CD4-positive, CD25-positive, alpha-beta regulatory T cell (primary cell): Measurements from ENCODE around the gene RBM48. TPM values are rescaled to one million over a fixed set of nuclear protein-coding genes. Genes with fewer than 3 reads are reported as not detected.

Experiments used
- ATAC-seq, 2 donors: fragments of 150-1000 bp; cut with Tn5 transposase; one replicate each; pipeline ENCODE4 v1.10.0; 2021; ENCODE audit warnings: low read depth in 2 of 2, moderate number of reproducible peaks in 2 of 2, moderate library complexity in 1 of 2
- DNase-seq, 3 donors: peaks; one replicate each; pipeline versions ENCODE4 v3.0.0 to v3.0.0-alpha.2; 2012 to 2022; ENCODE audit warnings: mixed read lengths in 1 of 3
- H3K27ac ChIP-seq: one replicate; pipeline ENCODE4 v1.7.0; 2013; ENCODE audit warnings: mild to moderate bottlenecking, low read length; ENCODE audit not compliant: insufficient read depth, poor library complexity, severe bottlenecking
- H3K27me3 ChIP-seq: one replicate; pipeline ENCODE4 v1.7.0; 2013; ENCODE audit warnings: low read length; ENCODE audit not compliant: control insufficient read depth, insufficient read depth
- H3K36me3 ChIP-seq: one replicate; pipeline ENCODE4 v1.7.0; 2013; ENCODE audit warnings: mild to moderate bottlenecking, low read length, moderate library complexity; ENCODE audit not compliant: control insufficient read depth, insufficient read depth
- H3K4me1 ChIP-seq: 2 replicates; pipeline ENCODE4 v1.7.0; 2013; ENCODE audit warnings: mild to moderate bottlenecking, low read length; ENCODE audit not compliant: insufficient read depth, control insufficient read depth, poor library complexity, severe bottlenecking
- H3K4me3 ChIP-seq: one replicate; pipeline ENCODE4 v1.7.0; 2013; ENCODE audit warnings: low read depth, mild to moderate bottlenecking, low read length, moderate library complexity
- H3K9me3 ChIP-seq, 2 experiments: 1 replicate in 1 of 2; 2 replicates in 1 of 2; pipeline ENCODE4 v1.7.0; 2013; ENCODE audit warnings: low read length in 2 of 2, mild to moderate bottlenecking in 1 of 2, moderate library complexity in 1 of 2; ENCODE audit not compliant: control insufficient read depth in 2 of 2
- H3K27ac Mint-ChIP-seq, 3 donors: one replicate each; pipeline ENCODE4 v1.8.0; 2020 to 2022; ENCODE audit warnings: mild to moderate bottlenecking in 3 of 3, mixed read lengths in 3 of 3, moderate library complexity in 2 of 3
- H3K27me3 Mint-ChIP-seq: one replicate; pipeline ENCODE4 v1.8.0; 2022; ENCODE audit warnings: mild to moderate bottlenecking, mixed read lengths
- H3K36me3 Mint-ChIP-seq: one replicate; pipeline ENCODE4 v1.8.0; 2020; ENCODE audit warnings: mixed read lengths
- H3K4me1 Mint-ChIP-seq, 4 donors: one replicate each; pipeline ENCODE4 v1.8.0; 2020 to 2022; ENCODE audit warnings: mixed read lengths in 4 of 4, mild to moderate bottlenecking in 1 of 4
- H3K4me3 Mint-ChIP-seq, 4 donors: one replicate each; pipeline ENCODE4 v1.8.0; 2020 to 2022; ENCODE audit warnings: mild to moderate bottlenecking in 4 of 4, mixed read lengths in 4 of 4, moderate library complexity in 3 of 4
- H3K9me3 Mint-ChIP-seq, 7 donors: one replicate each; pipeline ENCODE4 v1.8.0; 2020 to 2022; ENCODE audit warnings: mixed read lengths in 7 of 7, mild to moderate bottlenecking in 3 of 7, moderate library complexity in 2 of 7
- polyA plus RNA-seq, 4 donors: library from polyadenylated mRNA; unstranded; fragments of 300-500 nt; fragmentation: Illumina TruSeq; gene quantifications; one replicate each; pipeline ENCODE4 v1.2.3, GENCODE V29; 2021
- total RNA-seq: library from RNA; stranded (reverse); gene quantifications from one replicate; pipeline ENCODE4 v1.2.3, GENCODE V29; 2022

Gene RBM48
- total and polyA plus RNA-seq, 5 donors from 2014 or later, result 30.0 to 51.6 (median 33.7) TPM

- H3K9me3 ChIP-seq, result no peaks in the 10 kb centered on the region
- Mint-ChIP-seq H3K9me3 (no peaks in the 10 kb centered on the region), H3K27me3 (no peaks in the 10 kb centered on the region), H3K27ac (no peak overlapping the region), H3K4me3 (no peak overlapping the region), H3K36me3 (peaks cover 26% of the 10 kb centered on the region), H3K4me1 (peaks cover 0 to 2% (median under 1%) of the 10 kb centered on the region in 4 donors)
- no peak overlapping the region for H3K27ac ChIP-seq
- no peak for DNase-seq
- H3K4me3 ChIP-seq, result no peak overlapping the region
- no peaks in the 10 kb centered on the region for H3K27me3 ChIP-seq
- no peaks in the 10 kb centered on the region for H3K4me1 ChIP-seq
- peaks cover 62% of the 10 kb centered on the region for H3K36me3 ChIP-seq
- ATAC-seq, result no peak
These were observed 40.5 kb downstream of the RBM48 start for GRCh38 chr7:92569137-92569536.

DNA sequence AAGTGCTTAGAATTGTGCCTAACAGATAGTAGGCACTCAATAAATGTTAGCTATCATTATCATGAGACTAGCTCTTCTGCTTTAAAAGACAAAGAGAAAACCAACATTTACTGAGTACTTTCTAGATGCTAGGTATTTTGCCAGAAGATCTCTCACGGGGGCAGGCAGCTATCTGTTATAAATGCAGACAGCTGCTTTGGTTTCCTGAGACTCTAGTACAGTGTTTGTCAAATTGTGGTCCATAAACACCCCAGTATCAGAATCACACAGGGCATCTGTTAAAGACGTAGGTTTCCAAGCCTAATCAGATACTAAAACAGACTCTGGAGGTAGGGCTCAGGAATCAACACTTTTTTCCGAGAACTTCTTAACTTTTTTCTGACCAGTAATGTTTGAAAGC is 47.7 kb downstream of the RBM48 start:
- peaks cover 5 to 17% (median 10%) of the 10 kb centered on the region in 4 donors for H3K4me1 Mint-ChIP-seq
- Histone ChIP-seq H3K27ac (no peak overlapping the region), H3K36me3 (peaks cover 66% of the 10 kb centered on the region), H3K4me3 (no peak overlapping the region), H3K9me3 (no peaks in the 10 kb centered on the region), H3K27me3 (no peaks in the 10 kb centered on the region), H3K4me1 (no peaks in the 10 kb centered on the region)
- no peaks in the 10 kb centered on the region for H3K27me3 Mint-ChIP-seq
- DNase-seq (no peak), ATAC-seq (no peak)
- no peaks in the 10 kb centered on the region for H3K9me3 Mint-ChIP-seq
- no peak overlapping the region for H3K27ac Mint-ChIP-seq
- H3K36me3 Mint-ChIP-seq, result peaks cover 42% of the 10 kb centered on the region
- H3K4me3 Mint-ChIP-seq, result no peak overlapping the region

DNA sequence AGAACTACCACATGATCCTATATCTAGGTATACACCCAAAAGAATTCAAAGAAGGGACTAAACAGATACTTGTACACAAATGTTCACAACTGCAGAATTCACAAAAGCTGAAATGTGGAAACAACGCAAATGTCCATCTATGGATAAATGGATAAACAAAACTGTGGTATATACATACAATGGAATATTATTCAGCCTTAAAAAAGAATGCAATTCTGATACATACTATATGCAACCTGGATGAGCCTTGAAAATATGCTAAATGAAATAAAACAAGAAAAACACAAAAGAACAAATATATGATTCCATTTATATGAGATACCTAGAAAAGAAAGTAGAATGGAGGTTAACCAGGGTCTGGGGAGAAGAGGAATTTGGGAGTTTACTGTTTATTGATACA is 54.4 kb downstream of the RBM48 start:
- peaks cover 37% of the 10 kb centered on the region for H3K36me3 Mint-ChIP-seq
- ATAC-seq (no peak), DNase-seq (no peak)
- H3K4me1 ChIP-seq, result peaks cover 20% of the 10 kb centered on the region
- peak overlapping the region in 1 of 4 donors; percentile 3 for H3K4me3 Mint-ChIP-seq
- H3K4me1 Mint-ChIP-seq, result peaks cover 39 to 62% (median 50%) of the 10 kb centered on the region in 4 donors
- peaks cover 0 to 8% (median 0%) of the 10 kb centered on the region in 7 donors for H3K9me3 Mint-ChIP-seq
- no peaks in the 10 kb centered on the region for H3K27me3 Mint-ChIP-seq
- no peak overlapping the region for H3K27ac Mint-ChIP-seq
- peaks cover 29% of the 10 kb centered on the region for H3K36me3 ChIP-seq
- no peak overlapping the region for H3K27ac ChIP-seq
- no peaks in the 10 kb centered on the region for H3K27me3 ChIP-seq
- no peaks in the 10 kb centered on the region for H3K9me3 ChIP-seq
- H3K4me3 ChIP-seq, result no peak overlapping the region

DNA sequence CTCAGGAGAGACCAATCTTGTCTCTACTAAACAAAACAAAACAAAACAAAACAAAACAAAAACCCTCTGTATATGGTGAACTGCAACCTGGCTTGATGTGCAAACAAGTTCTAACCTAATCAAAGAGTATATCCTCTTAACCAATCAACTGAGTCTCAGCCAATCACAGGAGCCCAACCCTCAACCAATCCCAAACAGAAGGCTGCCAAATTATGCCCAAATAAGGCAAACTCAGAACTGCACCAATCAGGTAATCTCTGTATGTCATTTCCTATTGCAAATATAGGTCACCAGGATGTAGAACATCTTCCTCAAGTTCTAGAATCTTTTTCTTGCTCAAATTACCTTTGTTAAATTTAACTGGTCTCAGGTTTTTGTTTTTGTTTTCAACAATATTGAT is 56.4 kb downstream of the RBM48 start:
- peaks cover 38% of the 10 kb centered on the region for H3K4me1 ChIP-seq
- DNase-seq (peak in 2 of 3 donors; percentile 22 to 33), ATAC-seq (no peak)
- H3K27ac ChIP-seq, result peak overlapping the region; percentile 24
- H3K36me3 ChIP-seq, result peaks cover 13% of the 10 kb centered on the region
- peak overlapping the region; percentile 7 to 43 (median 26) for H3K4me3 Mint-ChIP-seq
- peak overlapping the region; percentile 42 for H3K4me3 ChIP-seq
- peak overlapping the region in 2 of 3 donors; percentile 37 to 60 for H3K27ac Mint-ChIP-seq
- peaks cover 46 to 73% (median 61%) of the 10 kb centered on the region in 4 donors for H3K4me1 Mint-ChIP-seq
- peaks cover 19% of the 10 kb centered on the region for H3K36me3 Mint-ChIP-seq
- peaks cover 0 to 8% (median 0%) of the 10 kb centered on the region in 7 donors for H3K9me3 Mint-ChIP-seq
- no peaks in the 10 kb centered on the region for H3K9me3 ChIP-seq
- peaks cover 4% of the 10 kb centered on the region for H3K27me3 Mint-ChIP-seq
- H3K27me3 ChIP-seq, result no peaks in the 10 kb centered on the region

- Mint-ChIP-seq H3K4me3 (peak overlapping the region; percentile 10 to 86 (median 57)), H3K9me3 (peaks cover 0 to 8% (median 0%) of the 10 kb centered on the region in 7 donors), H3K27ac (peak overlapping the region in 1 of 3 donors; percentile 44), H3K4me1 (peaks cover 47 to 77% (median 57%) of the 10 kb centered on the region in 4 donors), H3K36me3 (peaks cover 12% of the 10 kb centered on the region), H3K27me3 (peaks cover 16% of the 10 kb centered on the region)
- Histone ChIP-seq H3K9me3 (no peaks in the 10 kb centered on the region), H3K4me3 (no peak overlapping the region), H3K4me1 (peaks cover 43% of the 10 kb centered on the region), H3K27ac (no peak overlapping the region), H3K36me3 (peaks cover 2% of the 10 kb centered on the region), H3K27me3 (no peaks in the 10 kb centered on the region)
- DNase-seq, result no peak
- no peak for ATAC-seq
These were observed 57.8 kb downstream of the RBM48 start for GRCh38 chr7:92586403-92586802.

- Histone ChIP-seq H3K4me3 (peak overlapping the region; percentile 13), H3K4me1 (peaks cover 43% of the 10 kb centered on the region), H3K36me3 (peaks cover 2% of the 10 kb centered on the region), H3K27me3 (no peaks in the 10 kb centered on the region), H3K9me3 (no peaks in the 10 kb centered on the region), H3K27ac (no peak overlapping the region)
- Mint-ChIP-seq H3K36me3 (peaks cover 12% of the 10 kb centered on the region), H3K9me3 (peaks cover 0 to 8% (median 0%) of the 10 kb centered on the region in 7 donors), H3K4me3 (peak overlapping the region; percentile 34 to 86 (median 68)), H3K4me1 (peaks cover 47 to 77% (median 59%) of the 10 kb centered on the region in 4 donors), H3K27me3 (peaks cover 21% of the 10 kb centered on the region), H3K27ac (peak overlapping the region in 2 of 3 donors; percentile 66 to 84)
- no peak for DNase-seq
- ATAC-seq, result no peak
These were observed 58.2 kb downstream of the RBM48 start for GRCh38 chr7:92586841-92587240.

Other genes starting within 250 kb of the RBM48 start
- 17.8 TPM for gene GATAD1, start 81.3 kb upstream of the RBM48 start, total RNA-seq
- gene GATAD1, start 81.3 kb upstream of the RBM48 start, polyA plus RNA-seq, result 1 to 10 TPM; 5.9 to 7.9 (median 6.6) TPM
- not detected for gene ERVW-1, start 50.8 kb upstream of the RBM48 start, total RNA-seq
- not detected for gene ERVW-1, start 50.8 kb upstream of the RBM48 start, polyA plus RNA-seq
- 23.0 TPM for gene PEX1, start 275 bp upstream of the RBM48 start, total RNA-seq
- gene PEX1, start 275 bp upstream of the RBM48 start, polyA plus RNA-seq, result 10 to 100 TPM in 2 of 4 donors, 1 to 10 TPM in 2; 7.9 to 10.3 (median 10.0) TPM
- gene FAM133B, start 61.6 kb downstream of the RBM48 start, total RNA-seq, result 80.6 TPM
- 10 to 100 TPM; 17.5 to 34.0 (median 18.0) TPM for gene FAM133B, start 61.6 kb downstream of the RBM48 start, polyA plus RNA-seq